ENCODE data around the gene AADACL4. TPM values are rescaled to one million over a fixed set of nuclear protein-coding genes. Genes with fewer than 3 reads are reported as not detected.

The AADACL4 gene
- total RNA-seq, 1 donor from 2014 or later = not detected

- DNase-seq (ENCODE audit: low spot score) = no peak
- H3K27me3 Mint-ChIP-seq (ENCODE audit: low read depth) = no peaks in the 10 kb centered on the region
Observed at GRCh38 chr1:12615865-12616708, 27.8 kb upstream of the AADACL4 start.

DNA sequence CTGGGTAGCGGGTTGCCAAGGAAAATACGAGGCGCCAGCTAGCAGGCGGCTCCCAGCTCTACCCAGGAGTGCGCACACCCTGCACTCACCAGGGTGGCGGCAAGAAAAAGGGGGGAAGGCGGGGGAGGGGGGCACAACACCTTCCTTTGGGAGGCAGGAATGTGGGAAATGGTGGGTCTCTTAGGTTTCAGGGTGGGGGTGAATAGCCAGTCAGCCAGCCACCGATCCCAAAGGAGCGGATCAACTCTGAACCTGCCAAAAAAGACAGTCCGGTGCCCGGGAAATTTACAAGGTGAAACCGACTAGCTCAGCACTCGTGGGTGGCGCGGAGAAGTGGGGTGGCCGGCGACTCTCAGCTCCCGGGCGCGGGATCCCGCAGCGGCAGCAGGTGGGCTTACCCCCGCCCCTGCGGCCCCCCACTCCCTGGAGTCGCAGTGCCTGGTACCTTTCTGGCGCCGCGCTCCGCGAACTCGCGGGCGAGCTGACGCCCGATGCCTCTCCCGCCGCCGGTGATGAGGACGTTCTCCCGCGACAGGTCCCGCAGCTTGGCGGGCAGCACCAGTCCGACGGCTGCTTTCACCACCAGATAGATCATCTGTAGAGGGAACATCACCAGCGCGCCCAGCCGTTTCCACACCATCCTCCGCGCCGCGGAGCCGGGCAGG lies 27.0 kb upstream of the AADACL4 start:
- Mint-ChIP-seq H3K9me3 (no peaks in the 10 kb centered on the region), H3K4me3 (ENCODE audit: low read depth) (peak overlapping the region; percentile 98), H3K36me3 (ENCODE audit: low read depth) (peaks cover 42% of the 10 kb centered on the region), H3K27me3 (ENCODE audit: low read depth) (no peaks in the 10 kb centered on the region), H3K27ac (peak overlapping the region; percentile 91), H3K4me1 (ENCODE audit: low read depth) (peaks cover 49% of the 10 kb centered on the region)
- intact Hi-C loops (cut with micrococcal nuclease) = loop anchor here (5.0 kb wide), 2 partner anchors 320 to 710 kb away; no protein-coding TSS in a partner anchor
- peak; percentile 26 for DNase-seq (ENCODE audit: low spot score)

More at GRCh38 chr1:12615865-12616708, 27.8 kb upstream of the AADACL4 start:
- peaks cover 48% of the 10 kb centered on the region for H3K36me3 Mint-ChIP-seq (ENCODE audit: low read depth)
- peak overlapping the region; percentile 76 for H3K27ac Mint-ChIP-seq
- intact Hi-C loops (cut with micrococcal nuclease) = loop anchor here (5.0 kb wide), 2 partner anchors 319 to 709 kb away; no protein-coding TSS in a partner anchor
- peaks cover 46% of the 10 kb centered on the region for H3K4me1 Mint-ChIP-seq (ENCODE audit: low read depth)
- peak overlapping the region; percentile 98 for H3K4me3 Mint-ChIP-seq (ENCODE audit: low read depth)
- H3K9me3 Mint-ChIP-seq = no peaks in the 10 kb centered on the region

DNA sequence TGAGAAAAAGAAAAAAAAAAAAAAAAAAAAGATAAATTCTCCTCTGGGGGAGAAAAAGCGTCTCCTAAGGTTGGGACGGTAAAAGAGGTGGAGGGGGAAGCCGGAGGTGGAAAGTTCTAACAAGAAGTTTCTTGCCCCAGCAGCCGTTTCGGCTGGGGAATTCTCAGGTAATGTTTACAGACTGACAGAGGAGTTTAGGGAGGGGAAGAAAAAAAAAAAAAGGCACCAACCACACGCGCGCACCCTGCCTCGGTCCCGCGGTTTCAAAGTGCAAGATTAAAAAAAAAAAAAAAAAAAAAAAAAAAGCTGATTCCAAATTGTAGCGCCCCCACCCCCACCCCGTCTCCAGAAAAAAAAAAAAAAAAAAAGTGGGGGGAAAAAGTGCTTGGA lies 26.4 kb upstream of the AADACL4 start:
- Mint-ChIP-seq H3K9me3 (no peaks in the 10 kb centered on the region), H3K27ac (peak overlapping the region; percentile 92), H3K27me3 (ENCODE audit: low read depth) (no peaks in the 10 kb centered on the region), H3K4me1 (ENCODE audit: low read depth) (peaks cover 49% of the 10 kb centered on the region), H3K36me3 (ENCODE audit: low read depth) (peaks cover 37% of the 10 kb centered on the region), H3K4me3 (ENCODE audit: low read depth) (peak overlapping the region; percentile 98)
- DNase-seq (ENCODE audit: low spot score) = peak; percentile 27
- intact Hi-C loops (cut with micrococcal nuclease) = loop anchor here (5.0 kb wide), 2 partner anchors 320 to 710 kb away; no protein-coding TSS in a partner anchor

DNA sequence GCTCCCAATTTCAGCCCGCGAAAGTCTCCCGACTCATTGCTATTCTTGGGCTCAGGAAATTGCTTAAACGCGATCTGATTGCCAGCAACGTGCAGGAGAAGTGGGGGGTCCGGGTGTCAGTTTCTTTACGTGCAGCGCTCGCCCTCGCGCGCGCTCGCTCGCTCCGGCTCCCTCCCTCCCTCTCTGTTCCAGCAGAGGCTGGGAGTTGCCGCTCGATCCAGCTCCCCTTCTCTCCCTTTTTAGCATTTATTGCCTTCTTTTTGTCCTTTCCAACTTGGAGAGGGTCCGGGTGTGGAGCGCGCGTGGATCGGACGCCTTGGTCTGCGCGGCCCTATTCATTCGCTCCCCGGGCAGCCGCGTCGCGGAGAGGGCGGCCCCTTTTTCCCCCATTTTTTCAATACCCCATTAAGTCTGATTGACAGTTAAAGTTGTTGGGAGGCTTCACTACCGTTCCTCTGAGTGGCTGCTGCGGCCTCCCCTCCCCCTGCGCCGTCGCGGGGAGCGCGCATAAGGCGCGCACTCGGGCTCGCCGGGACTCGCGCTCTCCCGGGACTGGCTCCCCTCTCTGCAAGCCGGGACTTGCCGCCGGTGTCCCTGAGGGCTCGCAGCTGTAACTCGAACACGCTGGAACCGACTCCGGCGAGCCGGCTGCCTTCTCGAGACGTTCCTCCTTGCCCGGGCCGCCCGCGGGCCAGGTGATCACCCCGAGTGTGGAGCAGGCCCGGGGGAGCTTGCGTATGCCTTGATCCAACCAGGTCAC lies 25.8 kb upstream of the AADACL4 start, which contains the start of gene DHRS3:
TSS of gene DHRS3 (minus strand) at position 310 of the 760 bp plus-strand sequence. CDS start 862 bp downstream, outside the sequence.
- peak; percentile 73 for DNase-seq (ENCODE audit: low spot score)
- Mint-ChIP-seq H3K4me3 (ENCODE audit: low read depth) (peak within 1 kb of the TSS; percentile 98), H3K27me3 (ENCODE audit: low read depth) (no peaks in the 10 kb centered on the region), H3K4me1 (ENCODE audit: low read depth) (peaks cover 47% of the 10 kb centered on the region), H3K9me3 (no peaks in the 10 kb centered on the region), H3K27ac (peak within 1 kb of the TSS; percentile 92), H3K36me3 (ENCODE audit: low read depth) (peaks cover 31% of the 10 kb centered on the region)
- intact Hi-C loops (cut with micrococcal nuclease) = loop anchor here (2.0 to 5.0 kb wide), 3 partner anchors 233 to 711 kb away; no protein-coding TSS in a partner anchor

- H3K27ac Mint-ChIP-seq = peak overlapping the region; percentile 92
- H3K27me3 Mint-ChIP-seq (ENCODE audit: low read depth) = no peaks in the 10 kb centered on the region
- no peak for DNase-seq (ENCODE audit: low spot score)
- H3K36me3 Mint-ChIP-seq (ENCODE audit: low read depth) = peaks cover 27% of the 10 kb centered on the region
- no peaks in the 10 kb centered on the region for H3K9me3 Mint-ChIP-seq
- peak overlapping the region; percentile 98 for H3K4me3 Mint-ChIP-seq (ENCODE audit: low read depth)
- H3K4me1 Mint-ChIP-seq (ENCODE audit: low read depth) = peaks cover 43% of the 10 kb centered on the region
- intact Hi-C loops (cut with micrococcal nuclease) = loop anchor here (2.0 to 5.0 kb wide), 3 partner anchors 234 to 711 kb away; no protein-coding TSS in a partner anchor
Observed at GRCh38 chr1:12618661-12618964, 25.3 kb upstream of the AADACL4 start.

- intact Hi-C loops (cut with micrococcal nuclease) = loop anchor here (1.0 to 5.0 kb wide), 9 partner anchors 109 to 712 kb away; no protein-coding TSS in a partner anchor
Observed at GRCh38 chr1:12618965-12619791, 24.7 kb upstream of the AADACL4 start.

GRCh38 chr1:12619792-12620487 lies 23.9 kb upstream of the AADACL4 start:
- Mint-ChIP-seq H3K27me3 (ENCODE audit: low read depth) (no peaks in the 10 kb centered on the region), H3K4me1 (ENCODE audit: low read depth) (peaks cover 37% of the 10 kb centered on the region), H3K36me3 (ENCODE audit: low read depth) (peaks cover 20% of the 10 kb centered on the region), H3K4me3 (ENCODE audit: low read depth) (peak overlapping the region; percentile 98), H3K27ac (no peak overlapping the region), H3K9me3 (no peaks in the 10 kb centered on the region)
- intact Hi-C loops (cut with micrococcal nuclease) = loop anchor here (1.0 to 5.0 kb wide), 13 partner anchors 16 to 713 kb away; no protein-coding TSS in a partner anchor
- peak; percentile 73 for DNase-seq (ENCODE audit: low spot score)

More at GRCh38 chr1:12618965-12619791, 24.7 kb upstream of the AADACL4 start:
- peak overlapping the region; percentile 98 for H3K4me3 Mint-ChIP-seq (ENCODE audit: low read depth)
- no peaks in the 10 kb centered on the region for H3K27me3 Mint-ChIP-seq (ENCODE audit: low read depth)
- H3K36me3 Mint-ChIP-seq (ENCODE audit: low read depth) = peaks cover 27% of the 10 kb centered on the region
- H3K9me3 Mint-ChIP-seq = no peaks in the 10 kb centered on the region
- H3K4me1 Mint-ChIP-seq (ENCODE audit: low read depth) = peaks cover 43% of the 10 kb centered on the region
- peak; percentile 52 for DNase-seq (ENCODE audit: low spot score)
- H3K27ac Mint-ChIP-seq = peak overlapping the region; percentile 92

GRCh38 chr1:12620488-12620865 lies 23.4 kb upstream of the AADACL4 start:
- peaks cover 17% of the 10 kb centered on the region for H3K36me3 Mint-ChIP-seq (ENCODE audit: low read depth)
- no peaks in the 10 kb centered on the region for H3K27me3 Mint-ChIP-seq (ENCODE audit: low read depth)
- intact Hi-C loops (cut with micrococcal nuclease) = loop anchor here (1.0 to 2.0 kb wide), 4 partner anchors 16 to 345 kb away; no protein-coding TSS in a partner anchor
- peak; percentile 45 for DNase-seq (ENCODE audit: low spot score)
- H3K4me1 Mint-ChIP-seq (ENCODE audit: low read depth) = peaks cover 33% of the 10 kb centered on the region
- no peak overlapping the region for H3K4me3 Mint-ChIP-seq (ENCODE audit: low read depth)
- no peak overlapping the region for H3K27ac Mint-ChIP-seq
- no peaks in the 10 kb centered on the region for H3K9me3 Mint-ChIP-seq

- H3K4me1 Mint-ChIP-seq (ENCODE audit: low read depth) = peaks cover 29% of the 10 kb centered on the region
- H3K27ac Mint-ChIP-seq = no peak overlapping the region
- H3K9me3 Mint-ChIP-seq = no peaks in the 10 kb centered on the region
- DNase-seq (ENCODE audit: low spot score) = no peak
- intact Hi-C loops (cut with micrococcal nuclease) = loop anchor here (1.0 to 2.0 kb wide), 4 partner anchors 17 to 346 kb away; no protein-coding TSS in a partner anchor
- H3K36me3 Mint-ChIP-seq (ENCODE audit: low read depth) = peaks cover 12% of the 10 kb centered on the region
- H3K27me3 Mint-ChIP-seq (ENCODE audit: low read depth) = no peaks in the 10 kb centered on the region
- no peak overlapping the region for H3K4me3 Mint-ChIP-seq (ENCODE audit: low read depth)
Observed at GRCh38 chr1:12620931-12621330, 23.0 kb upstream of the AADACL4 start.

GRCh38 chr1:12621346-12622335 lies 22.2 kb upstream of the AADACL4 start:
- Mint-ChIP-seq H3K9me3 (no peaks in the 10 kb centered on the region), H3K36me3 (ENCODE audit: low read depth) (peaks cover 5% of the 10 kb centered on the region), H3K27me3 (ENCODE audit: low read depth) (no peaks in the 10 kb centered on the region), H3K4me1 (ENCODE audit: low read depth) (peaks cover 25% of the 10 kb centered on the region), H3K27ac (no peak overlapping the region), H3K4me3 (ENCODE audit: low read depth) (no peak overlapping the region)
- no peak for DNase-seq (ENCODE audit: low spot score)
- intact Hi-C loops (cut with micrococcal nuclease) = loop anchor here (2.0 kb wide), 1 partner anchor 37 kb away; no protein-coding TSS in a partner anchor
